Activated CD8-positive, alpha-beta memory T cell treated with anti-CD3 and anti-CD28 coated beads, Interleukin-2, amount 10 ng/mL, durations not matched to agents 7 days and 5 days (primary cell): ENCODE measurements around the gene PAX5. TPM values are rescaled to one million over a fixed set of nuclear protein-coding genes. Genes with fewer than 3 reads are reported as not detected.

Experiments used
- ATAC-seq: fragments of 150-1000 bp; cut with Tn5 transposase; one replicate; pipeline ENCODE4 v1.10.0; 2021; ENCODE audit warnings: moderate library complexity
- CTCF ChIA-PET: fragments of 350-600 bp; sonication (Branson Sonifier 250); formaldehyde crosslinking; loops from one replicate; lab custom pipeline; 2021; ENCODE audit warnings: antibody characterized with exemption; lab: Charles Lee
- DNase-seq: peaks from one replicate; pipeline ENCODE4 v3.0.0-alpha.2; 2020
- H3K27ac Mint-ChIP-seq: one replicate; pipeline ENCODE4 v1.8.0; 2021; ENCODE audit warnings: mild to moderate bottlenecking, mixed read lengths
- H3K27me3 Mint-ChIP-seq: one replicate; pipeline ENCODE4 v1.8.0; 2021; ENCODE audit warnings: mixed read lengths
- H3K36me3 Mint-ChIP-seq: one replicate; pipeline ENCODE4 v1.8.0; 2021; ENCODE audit warnings: mild to moderate bottlenecking, mixed read lengths
- H3K4me1 Mint-ChIP-seq: one replicate; pipeline ENCODE4 v1.8.0; 2021; ENCODE audit warnings: mixed read lengths
- H3K4me3 Mint-ChIP-seq: one replicate; pipeline ENCODE4 v1.8.0; 2021; ENCODE audit warnings: mild to moderate bottlenecking, moderate library complexity, mixed read lengths
- H3K9me3 Mint-ChIP-seq: one replicate; pipeline ENCODE4 v1.8.0; 2022; ENCODE audit warnings: low read depth, mixed read lengths
- total RNA-seq, 2 experiments: library from RNA; stranded (reverse); gene quantifications; one replicate each; pipeline ENCODE4 v1.2.3, GENCODE V29; 2021

The PAX5 gene
- total RNA-seq, 2 experiments from 2014 or later = 0.14 to 0.20 TPM

- Mint-ChIP-seq H3K27ac (no peak overlapping the region), H3K27me3 (peaks cover 70% of the 10 kb centered on the region), H3K4me1 (peaks cover 2% of the 10 kb centered on the region), H3K36me3 (no peaks in the 10 kb centered on the region), H3K9me3 (no peaks in the 10 kb centered on the region), H3K4me3 (no peak overlapping the region)
- ATAC-seq (no peak), DNase-seq (no peak)
- CTCF ChIA-PET = interaction anchor here (1.0 to 1.1 kb wide), 2 partner anchors 9 to 128 kb away, joined by 3 to 5 read pairs; no protein-coding TSS in a partner anchor
These were observed 32.6 kb downstream of the PAX5 start for GRCh38 chr9:37001459-37001858.

GRCh38 chr9:36999728-37000333 is 34.2 kb downstream of the PAX5 start:
- Mint-ChIP-seq H3K9me3 (no peaks in the 10 kb centered on the region), H3K36me3 (no peaks in the 10 kb centered on the region), H3K27me3 (peaks cover 54% of the 10 kb centered on the region), H3K4me1 (peaks cover 2% of the 10 kb centered on the region), H3K27ac (no peak overlapping the region), H3K4me3 (no peak overlapping the region)
- CTCF ChIA-PET = interaction anchor here (1.1 to 1.2 kb wide), 2 partner anchors 24 to 26 kb away, joined by 3 to 4 read pairs; no protein-coding TSS in a partner anchor
- ATAC-seq = no peak
- no peak for DNase-seq

GRCh38 chr9:36997414-36997813 is 36.7 kb downstream of the PAX5 start:
- Mint-ChIP-seq H3K27me3 (peaks cover 47% of the 10 kb centered on the region), H3K9me3 (no peaks in the 10 kb centered on the region), H3K4me1 (no peaks in the 10 kb centered on the region), H3K4me3 (no peak overlapping the region), H3K36me3 (no peaks in the 10 kb centered on the region), H3K27ac (no peak overlapping the region)
- DNase-seq (no peak), ATAC-seq (no peak)
- CTCF ChIA-PET = interaction anchor here (1.4 to 2.2 kb wide), 3 partner anchors 7 to 332 kb away, joined by 3 to 14 read pairs (median 10); no protein-coding TSS in a partner anchor

GRCh38 chr9:36996706-36997086 is 37.4 kb downstream of the PAX5 start:
- peaks cover 46% of the 10 kb centered on the region for H3K27me3 Mint-ChIP-seq
- peaks cover 1% of the 10 kb centered on the region for H3K9me3 Mint-ChIP-seq
- CTCF ChIA-PET = interaction anchor here (0.6 to 2.2 kb wide), 10 partner anchors 8 to 357 kb away, joined by 3 to 14 read pairs (median 4); no protein-coding TSS in a partner anchor
- no peak overlapping the region for H3K27ac Mint-ChIP-seq
- no peak for ATAC-seq
- H3K36me3 Mint-ChIP-seq = peaks cover 1% of the 10 kb centered on the region
- no peaks in the 10 kb centered on the region for H3K4me1 Mint-ChIP-seq
- H3K4me3 Mint-ChIP-seq = no peak overlapping the region
- DNase-seq = no peak

GRCh38 chr9:36995927-36996705 is 38.0 kb downstream of the PAX5 start:
- DNase-seq (peak; percentile 60), ATAC-seq (peak; percentile 85)
- peaks cover 4% of the 10 kb centered on the region for H3K9me3 Mint-ChIP-seq
- H3K27me3 Mint-ChIP-seq = peaks cover 44% of the 10 kb centered on the region
- no peaks in the 10 kb centered on the region for H3K4me1 Mint-ChIP-seq
- CTCF ChIA-PET = interaction anchor here (0.6 to 2.2 kb wide), 24 partner anchors 8 to 415 kb away, joined by 3 to 14 read pairs (median 3); no protein-coding TSS in a partner anchor
- H3K36me3 Mint-ChIP-seq = peaks cover 4% of the 10 kb centered on the region
- no peak overlapping the region for H3K4me3 Mint-ChIP-seq
- no peak overlapping the region for H3K27ac Mint-ChIP-seq

GRCh38 chr9:36993933-36994764 is 39.9 kb downstream of the PAX5 start:
- DNase-seq (no peak), ATAC-seq (no peak)
- Mint-ChIP-seq H3K27ac (no peak overlapping the region), H3K9me3 (peaks cover 11% of the 10 kb centered on the region), H3K36me3 (peaks cover 8% of the 10 kb centered on the region), H3K27me3 (peaks cover 42% of the 10 kb centered on the region), H3K4me1 (no peaks in the 10 kb centered on the region), H3K4me3 (no peak overlapping the region)
- CTCF ChIA-PET = no interaction called here

GRCh38 chr9:36992501-36993316 is 41.4 kb downstream of the PAX5 start:
- no peak for DNase-seq
- Mint-ChIP-seq H3K36me3 (peaks cover 8% of the 10 kb centered on the region), H3K4me3 (no peak overlapping the region), H3K27me3 (peaks cover 50% of the 10 kb centered on the region), H3K9me3 (peaks cover 11% of the 10 kb centered on the region), H3K27ac (no peak overlapping the region), H3K4me1 (peaks cover 5% of the 10 kb centered on the region)
- ATAC-seq = no peak
- CTCF ChIA-PET = interaction anchor here (1.6 to 4.8 kb wide), 3 partner anchors 8 to 136 kb away, joined by 3 to 43 read pairs (median 4); no protein-coding TSS in a partner anchor

- Mint-ChIP-seq H3K4me3 (no peak overlapping the region), H3K4me1 (peaks cover 13% of the 10 kb centered on the region), H3K36me3 (peaks cover 8% of the 10 kb centered on the region), H3K9me3 (peaks cover 11% of the 10 kb centered on the region), H3K27me3 (peaks cover 61% of the 10 kb centered on the region), H3K27ac (no peak overlapping the region)
- DNase-seq (peak; percentile 62), ATAC-seq (no peak)
- CTCF ChIA-PET = interaction anchor here (1.1 to 4.8 kb wide), 6 partner anchors 10 to 135 kb away, joined by 3 to 43 read pairs (median 3); no protein-coding TSS in a partner anchor
These were observed 42.4 kb downstream of the PAX5 start for GRCh38 chr9:36991516-36992134.

- no peak for ATAC-seq
These were observed 45.2 kb downstream of the PAX5 start for GRCh38 chr9:36988848-36989247.

GRCh38 chr9:36987891-36988290 is 46.2 kb downstream of the PAX5 start:
- Mint-ChIP-seq H3K4me3 (no peak overlapping the region), H3K27ac (no peak overlapping the region), H3K27me3 (peaks cover 74% of the 10 kb centered on the region), H3K9me3 (peaks cover 11% of the 10 kb centered on the region), H3K36me3 (peaks cover 8% of the 10 kb centered on the region), H3K4me1 (peaks cover 13% of the 10 kb centered on the region)
- ATAC-seq = no peak
- CTCF ChIA-PET = interaction anchor here (1.0 kb wide), 1 partner anchor 8 kb away, joined by 3 read pairs; no protein-coding TSS in a partner anchor
- no peak for DNase-seq

More at GRCh38 chr9:36988848-36989247, 45.2 kb downstream of the PAX5 start:
- Mint-ChIP-seq H3K27me3 (peaks cover 73% of the 10 kb centered on the region), H3K4me3 (no peak overlapping the region), H3K36me3 (peaks cover 8% of the 10 kb centered on the region), H3K4me1 (peaks cover 13% of the 10 kb centered on the region), H3K27ac (no peak overlapping the region), H3K9me3 (peaks cover 11% of the 10 kb centered on the region)
- DNase-seq = no peak
- CTCF ChIA-PET = interaction anchor here (1.0 to 4.8 kb wide), 5 partner anchors 7 to 419 kb away, joined by 3 to 43 read pairs (median 3); no protein-coding TSS in a partner anchor

- Mint-ChIP-seq H3K27me3 (peaks cover 75% of the 10 kb centered on the region), H3K9me3 (peaks cover 11% of the 10 kb centered on the region), H3K36me3 (peaks cover 8% of the 10 kb centered on the region), H3K4me1 (peaks cover 13% of the 10 kb centered on the region), H3K4me3 (no peak overlapping the region), H3K27ac (no peak overlapping the region)
- CTCF ChIA-PET = no interaction called here
- ATAC-seq (no peak), DNase-seq (no peak)
These were observed 46.7 kb downstream of the PAX5 start for GRCh38 chr9:36987409-36987808.
